Neural cell (in vitro differentiated cells): ENCODE results near the gene GALNT10. TPM values are rescaled to one million over a fixed set of nuclear protein-coding genes. Genes with fewer than 3 reads are reported as not detected.

Experiments used
- H2AFZ ChIP-seq: fragments of 200-600, 300-800 bp; sonication (generic), shearing (Covaris generic); 2 replicates; pipeline ENCODE4 v1.6.0; 2014; ENCODE audit warnings: low read depth, mild to moderate bottlenecking, antibody characterized with exemption, low read length, moderate library complexity
- H3F3A ChIP-seq: fragments of 200-600 bp; shearing (Covaris generic); 2 replicates; pipeline ENCODE4 v1.6.1; 2016; ENCODE audit warnings: mild to moderate bottlenecking, moderate library complexity, mixed read lengths, antibody characterized with exemption, low read length; ENCODE audit not compliant: insufficient read depth, poor library complexity, severe bottlenecking
- H3K27ac ChIP-seq: fragments of 200-600, 300-800 bp; sonication (generic), shearing (Covaris generic); 2 replicates; pipeline ENCODE4 v1.5.1; 2014; ENCODE audit warnings: mild to moderate bottlenecking, low read length, moderate library complexity
- H3K27me3 ChIP-seq: fragments of 300-800, 200-600 bp; sonication (generic), shearing (Covaris generic); 2 replicates; pipeline ENCODE4 v1.6.0; 2014; ENCODE audit warnings: mild to moderate bottlenecking, low read depth, low read length, moderate library complexity; ENCODE audit not compliant: insufficient read depth
- H3K36me3 ChIP-seq: fragments of 300-800, 200-600 bp; sonication (generic), shearing (Covaris generic); 2 replicates; pipeline ENCODE4 v1.5.1; 2014; ENCODE audit warnings: mild to moderate bottlenecking, antibody characterized with exemption, low read length, moderate library complexity; ENCODE audit not compliant: insufficient read depth
- H3K4me2 ChIP-seq: fragments of 300-800, 200-600 bp; sonication (generic), shearing (Covaris generic); 2 replicates; pipeline ENCODE4 v1.6.0; 2014; ENCODE audit warnings: mild to moderate bottlenecking, low read length
- H3K4me3 ChIP-seq: fragments of 300-800, 200-600 bp; sonication (generic), shearing (Covaris generic); 2 replicates; pipeline ENCODE4 v1.5.1; 2014; ENCODE audit warnings: mild to moderate bottlenecking, low read length, moderate library complexity
- H3K79me2 ChIP-seq: fragments of 200-600 bp; shearing (Covaris generic); replicated peaks from 2 replicates; pipeline ENCODE4 v1.6.0; 2014; ENCODE audit warnings: mild to moderate bottlenecking, low read length, moderate library complexity; ENCODE audit not compliant: insufficient read depth
- H3K9ac ChIP-seq: fragments of 300-800, 200-600 bp; sonication (generic), shearing (Covaris generic); 2 replicates; pipeline ENCODE4 v1.6.1; 2016; ENCODE audit warnings: mild to moderate bottlenecking, low read length, mixed read lengths
- H3K9me2 ChIP-seq: fragments of 200-600 bp; shearing (Covaris generic); 2 replicates; pipeline ENCODE4 v1.6.1; 2016; ENCODE audit warnings: mild to moderate bottlenecking, low read length, mixed read lengths; ENCODE audit not compliant: insufficient read depth
- H3K9me3 ChIP-seq: fragments of 200-600, 300-800 bp; sonication (generic), shearing (Covaris generic); 2 replicates; pipeline ENCODE4 v1.6.1; 2016; ENCODE audit warnings: mild to moderate bottlenecking, mixed run types, low read length, moderate library complexity, mixed read lengths
- H4K20me1 ChIP-seq: fragments of 200-600 bp; shearing (Covaris generic); 2 replicates; pipeline ENCODE4 v1.6.1; 2016; ENCODE audit warnings: mild to moderate bottlenecking, mixed run types; ENCODE audit not compliant: insufficient read depth
- CTCF ChIP-seq: fragments of 450-650 bp; IDR thresholded peaks from 2 replicates; pipeline ENCODE4 v1.5.1; 2014; ENCODE audit warnings: antibody characterized with exemption, mild to moderate bottlenecking, moderate library complexity; ENCODE audit not compliant: poor library complexity, severe bottlenecking
- EP300 ChIP-seq: fragments of 450-650 bp; conservative IDR thresholded peaks from 2 replicates; pipeline ENCODE4 v1.6.1; 2014; ENCODE audit warnings: antibody characterized with exemption, mild to moderate bottlenecking, moderate library complexity; ENCODE audit not compliant: poor library complexity, severe bottlenecking
- EZH2 ChIP-seq: fragments of 200-600, 300-800 bp; shearing (Covaris generic), sonication (generic); IDR thresholded peaks from 2 replicates; pipeline ENCODE4 v1.6.1; 2014; ENCODE audit warnings: antibody characterized with exemption, low read length, borderline replicate concordance, mild to moderate bottlenecking; ENCODE audit not compliant: insufficient read depth, poor library complexity, severe bottlenecking
- MXI1 ChIP-seq: fragments of 450-650 bp; conservative IDR thresholded peaks from 2 replicates; pipeline ENCODE4 v1.6.1; 2014; ENCODE audit warnings: antibody characterized with exemption, mild to moderate bottlenecking; ENCODE audit not compliant: poor library complexity, severe bottlenecking
- POLR2AphosphoS5 ChIP-seq: IDR thresholded peaks from 2 replicates; pipeline ENCODE4 v1.6.1; 2012
- RAD21 ChIP-seq: fragments of 450-650 bp; conservative IDR thresholded peaks from 2 replicates; pipeline ENCODE4 v1.6.1; 2014; ENCODE audit warnings: antibody characterized with exemption, mild to moderate bottlenecking, moderate library complexity
- REST ChIP-seq: IDR thresholded peaks from 2 replicates; pipeline ENCODE4 v1.6.1; 2012; ENCODE audit warnings: borderline replicate concordance
- SMC3 ChIP-seq: fragments of 450-650 bp; conservative IDR thresholded peaks from 2 replicates; pipeline ENCODE4 v1.6.1; 2014; ENCODE audit warnings: antibody characterized with exemption, mild to moderate bottlenecking, moderate library complexity; ENCODE audit not compliant: poor library complexity
- TAF1 ChIP-seq: IDR thresholded peaks from 2 replicates; pipeline ENCODE4 v1.6.1; 2012; ENCODE audit warnings: low read depth
- polyA plus RNA-seq: library from polyadenylated mRNA; depleted of rRNA; stranded (reverse); fragments of >200 nt; gene quantifications from 2 replicates; pipeline ENCODE4 v1.2.3, GENCODE V29; 2014

The GALNT10 gene
- polyA plus RNA-seq, 1 donor from 2014 or later = 3.1 TPM

GRCh38 chr5:154176181-154176580 is 14.4 kb upstream of the GALNT10 start:
- Histone ChIP-seq H4K20me1 (no peaks in the 10 kb centered on the region), H3F3A (no peaks in the 10 kb centered on the region), H3K27me3 (no peaks in the 10 kb centered on the region), H3K9me2 (no peaks in the 10 kb centered on the region), H3K9me3 (no peaks in the 10 kb centered on the region), H3K36me3 (no peaks in the 10 kb centered on the region), H3K4me3 (no peak overlapping the region), H3K4me2 (no peak overlapping the region), H3K27ac (no peak overlapping the region), H3K9ac (no peak overlapping the region), H2AFZ (no peak overlapping the region), H3K79me2 (no peaks in the 10 kb centered on the region)
- no peak for TF ChIP-seq REST
- no peak for TF ChIP-seq RAD21

GRCh38 chr5:154178661-154179060 is 11.9 kb upstream of the GALNT10 start:
- no peaks in the 10 kb centered on the region for H3K27me3 ChIP-seq
- H2AFZ ChIP-seq = no peak overlapping the region
- H3K9ac ChIP-seq = no peak overlapping the region
- no peak overlapping the region for H3K4me2 ChIP-seq
- no peaks in the 10 kb centered on the region for H3K9me3 ChIP-seq
- TF ChIP-seq EP300 = no peak
- no peak for TF ChIP-seq CTCF
- no peak for TF ChIP-seq MXI1
- TF ChIP-seq SMC3 = no peak
- TF ChIP-seq TAF1 = no peak
- no peak for TF ChIP-seq POLR2AphosphoS5
- TF ChIP-seq RAD21 = no peak
- no peak for TF ChIP-seq EZH2
- TF ChIP-seq REST = no peak
- no peaks in the 10 kb centered on the region for H3K79me2 ChIP-seq
- no peaks in the 10 kb centered on the region for H3K9me2 ChIP-seq
- H3K4me3 ChIP-seq = no peak overlapping the region
- H3K36me3 ChIP-seq = no peaks in the 10 kb centered on the region
- H3F3A ChIP-seq = no peaks in the 10 kb centered on the region
- H3K27ac ChIP-seq = no peak overlapping the region
- no peaks in the 10 kb centered on the region for H4K20me1 ChIP-seq
